HepG2 (cell line): ENCODE results near the gene COQ10B. TPM values are rescaled to one million over a fixed set of nuclear protein-coding genes. Genes with fewer than 3 reads are reported as not detected.
A peak's percentile ranks its signal among the peaks of the same experiment; 100 is the strongest.

Experiments used
- ARID2 ChIP-seq: sonication (generic); formaldehyde crosslinking; IDR thresholded peaks from 2 replicates; pipeline ENCODE4 v1.8.1; 2022; ENCODE audit warnings: mild to moderate bottlenecking, missing genetic modification reagents, borderline replicate concordance
- ARNT2 ChIP-seq: sonication (generic); formaldehyde crosslinking; IDR thresholded peaks from 2 replicates; pipeline ENCODE4 v1.8.0; 2022; ENCODE audit warnings: mild to moderate bottlenecking, low read depth, missing genetic modification reagents, moderate library complexity
- BORCS8-MEF2B ChIP-seq: sonication (generic); formaldehyde crosslinking; IDR thresholded peaks from 2 replicates; pipeline ENCODE4 v1.8.0; 2022; ENCODE audit warnings: mild to moderate bottlenecking, missing genetic modification reagents
- BRD4 ChIP-seq: sonication (generic); formaldehyde crosslinking; IDR thresholded peaks from 2 replicates; pipeline ENCODE4 v1.4.0; 2020; ENCODE audit warnings: missing genetic modification reagents
- CEBPB ChIP-seq: IDR thresholded peaks from 2 replicates; pipeline ENCODE4 v1.6.1; 2011; ENCODE audit warnings: low read depth, low read length, improper control_type of control experiment, borderline replicate concordance
- DNMT3B ChIP-seq: conservative IDR thresholded peaks from 2 replicates; pipeline ENCODE4 v1.6.1; 2016; ENCODE audit warnings: missing biosample characterization, control low read depth
- HNRNPK ChIP-seq: fragments of 200-400 bp; formaldehyde crosslinking; IDR thresholded peaks from 2 replicates; pipeline ENCODE4 v1.6.1; 2018; ENCODE audit warnings: low read length, low read depth, moderate library complexity, mild to moderate bottlenecking; ENCODE audit not compliant: poor library complexity, severe bottlenecking
- IRF9 ChIP-seq: sonication (generic); formaldehyde crosslinking; IDR thresholded peaks from 2 replicates; pipeline ENCODE4 v1.8.0; 2022; ENCODE audit warnings: missing genetic modification reagents, mild to moderate bottlenecking, borderline replicate concordance
- KLF15 ChIP-seq: sonication (generic); formaldehyde crosslinking; IDR thresholded peaks from 2 replicates; pipeline ENCODE4 v1.8.1; 2023; ENCODE audit warnings: borderline replicate concordance, mild to moderate bottlenecking, inconsistent platforms, missing genetic modification reagents, mixed read lengths
- KLF9 ChIP-seq: IDR thresholded peaks from 2 replicates; pipeline ENCODE4 v1.6.1; 2016; ENCODE audit warnings: low read depth
- NKX3-1 ChIP-seq: sonication (generic); formaldehyde crosslinking; IDR thresholded peaks from 2 replicates; pipeline ENCODE4 v1.5.0; 2020; ENCODE audit warnings: missing genetic modification reagents
- TP53 ChIP-seq: sonication (generic); formaldehyde crosslinking; conservative IDR thresholded peaks from 2 replicates; pipeline ENCODE4 v1.4.0; 2020; ENCODE audit warnings: missing genetic modification reagents
- TSC22D2 ChIP-seq: sonication (generic); formaldehyde crosslinking; IDR thresholded peaks from 2 replicates; pipeline ENCODE4 v1.5.1; 2020; ENCODE audit warnings: missing genetic modification reagents, mild to moderate bottlenecking, borderline replicate concordance
- ZBTB7A ChIP-seq: sonication (generic); formaldehyde crosslinking; IDR thresholded peaks from 2 replicates; pipeline ENCODE4 v1.8.0; 2022; ENCODE audit warnings: mild to moderate bottlenecking, missing genetic modification reagents
- ZNF101 ChIP-seq: sonication (generic); formaldehyde crosslinking; IDR thresholded peaks from 2 replicates; pipeline ENCODE4 v1.4.0; 2020; ENCODE audit warnings: mild to moderate bottlenecking, low read depth, missing genetic modification reagents, borderline replicate concordance
- ZNF672 ChIP-seq: sonication (generic); formaldehyde crosslinking; IDR thresholded peaks from 2 replicates; pipeline ENCODE4 v1.8.1; 2022; ENCODE audit warnings: missing genetic modification reagents
- polyA plus RNA-seq, 8 experiments: library from polyadenylated mRNA; depleted of rRNA in 3 of 8; stranded (reverse) in 7 of 8; unstranded in 1 of 8; fragments of >200 nt; fragmentation: Illumina TruSeq in 4 of 8; extraction: Trizol in 4 of 8; gene quantifications; 2 replicates each; pipeline versions ENCODE4 v1.2.1 to v1.2.3, GENCODE V29; 2011 to 2016; ENCODE audit warnings: low read depth in 4 of 8, missing spikeins in 1 of 8, mixed read lengths in 1 of 8; ENCODE audit not compliant: insufficient read depth in 1 of 8
- total RNA-seq, 5 experiments: library from RNA; depleted of rRNA; stranded (reverse); fragments of >200 nt; fragmentation: Illumina TruSeq; extraction: Trizol; gene quantifications; 2 replicates each; pipeline ENCODE4 v1.2.3, GENCODE V29; 2016; ENCODE audit warnings: low read depth in 1 of 5
- TF ChIP-seq, protein P1 (sequence below): sonication (generic); formaldehyde crosslinking; IDR thresholded peaks from 2 replicates; pipeline ENCODE4 v1.4.0; 2020; ENCODE audit warnings: missing genetic modification reagents, mild to moderate bottlenecking, borderline replicate concordance
- TF ChIP-seq, protein P2 (sequence below): sonication (generic); formaldehyde crosslinking; IDR thresholded peaks from 2 replicates; pipeline ENCODE4 v1.4.0; 2020; ENCODE audit warnings: missing genetic modification reagents, borderline replicate concordance
- TF ChIP-seq, protein P3 (sequence below): IDR thresholded peaks from 2 replicates; pipeline ENCODE4 v1.6.1; 2012; ENCODE audit warnings: low read depth, low read length, improper control_type of control experiment
- TF ChIP-seq, protein P4 (sequence below): sonication (generic); formaldehyde crosslinking; IDR thresholded peaks from 2 replicates; pipeline ENCODE4 v1.4.0; 2020; ENCODE audit warnings: missing genetic modification reagents

COQ10B gene
- total and polyA plus RNA-seq, 2 of the 13 experiments (the other 11 are each of a cell fraction or from before 2014, with no cell fraction given) = 4.6 to 34.9 TPM

GRCh38 chr2:197434541-197435513, 18.5 kb upstream of the COQ10B start, which contains the start of gene SF3B1 (continued):
- no peak for TF ChIP-seq NKX3-1 (CRISPR knock-in tag)
- peak; percentile 93 for TF ChIP-seq ZBTB7A (CRISPR knock-in tag)
- 0 out of 2 replicates have a peak, but pooled peaks have one; percentile 34 for TF ChIP-seq ARID2 (CRISPR knock-in tag)
- TF ChIP-seq, protein P1, sequence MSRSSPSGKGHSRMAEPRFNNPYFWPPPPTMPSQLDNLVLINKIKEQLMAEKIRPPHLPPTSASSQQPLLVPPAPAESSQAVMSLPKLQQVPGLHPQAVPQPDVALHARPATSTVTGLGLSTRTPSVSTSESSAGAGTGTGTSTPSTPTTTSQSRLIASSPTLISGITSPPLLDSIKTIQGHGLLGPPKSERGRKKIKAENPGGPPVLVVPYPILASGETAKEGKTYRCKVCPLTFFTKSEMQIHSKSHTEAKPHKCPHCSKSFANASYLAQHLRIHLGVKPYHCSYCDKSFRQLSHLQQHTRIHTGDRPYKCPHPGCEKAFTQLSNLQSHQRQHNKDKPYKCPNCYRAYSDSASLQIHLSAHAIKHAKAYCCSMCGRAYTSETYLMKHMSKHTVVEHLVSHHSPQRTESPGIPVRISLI (CRISPR knock-in tag) = peak; percentile 71
- no peak; the same call in none of the 2 replicates for TF ChIP-seq KLF15 (CRISPR knock-in tag)
- peak; percentile 89; the same call in 1 of the 2 replicates for TF ChIP-seq DNMT3B (CRISPR knock-in tag)
- no peak for TF ChIP-seq HNRNPK
- peak; percentile 56 for TF ChIP-seq BRD4 (CRISPR knock-in tag)
- TF ChIP-seq IRF9 (CRISPR knock-in tag) = peak; percentile 58; the same call in 1 of the 2 replicates
- TF ChIP-seq ZNF101 (CRISPR knock-in tag) = 0 out of 2 replicates have a peak, but pooled peaks have one; percentile 54
- TF ChIP-seq, protein P2, sequence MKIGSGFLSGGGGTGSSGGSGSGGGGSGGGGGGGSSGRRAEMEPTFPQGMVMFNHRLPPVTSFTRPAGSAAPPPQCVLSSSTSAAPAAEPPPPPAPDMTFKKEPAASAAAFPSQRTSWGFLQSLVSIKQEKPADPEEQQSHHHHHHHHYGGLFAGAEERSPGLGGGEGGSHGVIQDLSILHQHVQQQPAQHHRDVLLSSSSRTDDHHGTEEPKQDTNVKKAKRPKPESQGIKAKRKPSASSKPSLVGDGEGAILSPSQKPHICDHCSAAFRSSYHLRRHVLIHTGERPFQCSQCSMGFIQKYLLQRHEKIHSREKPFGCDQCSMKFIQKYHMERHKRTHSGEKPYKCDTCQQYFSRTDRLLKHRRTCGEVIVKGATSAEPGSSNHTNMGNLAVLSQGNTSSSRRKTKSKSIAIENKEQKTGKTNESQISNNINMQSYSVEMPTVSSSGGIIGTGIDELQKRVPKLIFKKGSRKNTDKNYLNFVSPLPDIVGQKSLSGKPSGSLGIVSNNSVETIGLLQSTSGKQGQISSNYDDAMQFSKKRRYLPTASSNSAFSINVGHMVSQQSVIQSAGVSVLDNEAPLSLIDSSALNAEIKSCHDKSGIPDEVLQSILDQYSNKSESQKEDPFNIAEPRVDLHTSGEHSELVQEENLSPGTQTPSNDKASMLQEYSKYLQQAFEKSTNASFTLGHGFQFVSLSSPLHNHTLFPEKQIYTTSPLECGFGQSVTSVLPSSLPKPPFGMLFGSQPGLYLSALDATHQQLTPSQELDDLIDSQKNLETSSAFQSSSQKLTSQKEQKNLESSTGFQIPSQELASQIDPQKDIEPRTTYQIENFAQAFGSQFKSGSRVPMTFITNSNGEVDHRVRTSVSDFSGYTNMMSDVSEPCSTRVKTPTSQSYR (CRISPR knock-in tag) = peak; percentile 53; the same call in 1 of the 2 replicates
- TF ChIP-seq, protein P3, sequence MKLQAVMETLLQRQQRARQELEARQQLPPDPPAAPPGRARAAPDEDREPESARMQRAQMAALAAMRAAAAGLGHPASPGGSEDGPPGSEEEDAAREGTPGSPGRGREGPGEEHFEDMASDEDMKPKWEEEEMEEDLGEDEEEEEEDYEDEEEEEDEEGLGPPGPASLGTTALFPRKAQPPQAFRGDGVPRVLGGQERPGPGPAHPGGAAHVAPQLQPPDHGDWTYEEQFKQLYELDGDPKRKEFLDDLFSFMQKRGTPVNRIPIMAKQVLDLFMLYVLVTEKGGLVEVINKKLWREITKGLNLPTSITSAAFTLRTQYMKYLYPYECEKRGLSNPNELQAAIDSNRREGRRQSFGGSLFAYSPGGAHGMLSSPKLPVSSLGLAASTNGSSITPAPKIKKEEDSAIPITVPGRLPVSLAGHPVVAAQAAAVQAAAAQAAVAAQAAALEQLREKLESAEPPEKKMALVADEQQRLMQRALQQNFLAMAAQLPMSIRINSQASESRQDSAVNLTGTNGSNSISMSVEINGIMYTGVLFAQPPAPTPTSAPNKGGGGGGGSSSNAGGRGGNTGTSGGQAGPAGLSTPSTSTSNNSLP = no peak
- no peak for TF ChIP-seq KLF9
- no peak for TF ChIP-seq CEBPB
- TF ChIP-seq TP53 (CRISPR knock-in tag) = no peak
- no peak for TF ChIP-seq ZNF672
- TF ChIP-seq TSC22D2 = peak; percentile 78
- peak; percentile 67 for TF ChIP-seq ARNT2 (CRISPR knock-in tag)
- TF ChIP-seq BORCS8-MEF2B (CRISPR knock-in tag) = peak; percentile 73
- TF ChIP-seq, protein P4, sequence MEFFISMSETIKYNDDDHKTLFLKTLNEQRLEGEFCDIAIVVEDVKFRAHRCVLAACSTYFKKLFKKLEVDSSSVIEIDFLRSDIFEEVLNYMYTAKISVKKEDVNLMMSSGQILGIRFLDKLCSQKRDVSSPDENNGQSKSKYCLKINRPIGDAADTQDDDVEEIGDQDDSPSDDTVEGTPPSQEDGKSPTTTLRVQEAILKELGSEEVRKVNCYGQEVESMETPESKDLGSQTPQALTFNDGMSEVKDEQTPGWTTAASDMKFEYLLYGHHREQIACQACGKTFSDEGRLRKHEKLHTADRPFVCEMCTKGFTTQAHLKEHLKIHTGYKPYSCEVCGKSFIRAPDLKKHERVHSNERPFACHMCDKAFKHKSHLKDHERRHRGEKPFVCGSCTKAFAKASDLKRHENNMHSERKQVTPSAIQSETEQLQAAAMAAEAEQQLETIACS (CRISPR knock-in tag) = peak; percentile 100
